ENCODE data around the gene ADGRL2.

- no peak for TF ChIP-seq POU2F2 (IDR thresholded peaks at IDR 0.05; ENCODE audit: low read depth, low read length)
- TF ChIP-seq POLR2A (IDR thresholded peaks at IDR 0.05; ENCODE audit: low read depth, low read length): no peak
- TF ChIP-seq POLR2AphosphoS5 (IDR thresholded peaks at IDR 0.05; ENCODE audit: low read depth, low read length): no peak
- no peak for TF ChIP-seq SPI1 (IDR thresholded peaks at IDR 0.05; ENCODE audit: low read depth, low read length)
- no peak for TF ChIP-seq TAF1 (IDR thresholded peaks at IDR 0.05; ENCODE audit: low read depth, low read length)
Observed at GRCh38 chr1:81877940-81878339, 77.2 kb downstream of the ADGRL2 start.
